Pancreas (tissue), 10 donors: ENCODE results near the gene PLSCR1. TPM values are rescaled to one million over a fixed set of nuclear protein-coding genes. Genes with fewer than 3 reads are reported as not detected.
A peak's percentile ranks its signal among the peaks of the same experiment; 100 is the strongest.
"Not testable (repeated sequence)": the region's sequence is repeated elsewhere in the genome, so short reads cannot be mapped to it uniquely, and the experiment has no call there.

Experiments
- ATAC-seq, 4 donors: fragments of 200-7000 bp; cut with Tn5 transposase; one replicate each; pipeline versions ENCODE4 v1.8.0 to v1.9.1; 2020; ENCODE audit warnings: mild to moderate bottlenecking in 4 of 4, moderate library complexity in 4 of 4
- DNase-seq, 6 donors: peaks; one replicate each; pipeline ENCODE4 v3.0.0-alpha.2; 2020
- FAIRE-seq: peaks from 2 replicates; lab custom pipeline; 2012; peaks lifted over from hg19 to GRCh38; lab: Jason Lieb, UNC
- H3K27ac ChIP-seq, 4 donors: fragments of 200-600 bp; sonication (generic); 1 replicate in 3 of 4; 2 replicates in 1 of 4; pipeline versions ENCODE4 v1.5.0 to v1.8.0; 2020
- H3K27me3 ChIP-seq, 4 donors: fragments of 200-600 bp; one replicate each; pipeline ENCODE4 v1.8.0; 2021
- H3K36me3 ChIP-seq, 3 donors: fragments of 200-600 bp; sonication (generic) in 1 of 3; one replicate each; pipeline versions ENCODE4 v1.5.0 to v1.8.0; 2020 to 2021
- H3K4me1 ChIP-seq, 3 donors: fragments of 200-600 bp; one replicate each; pipeline ENCODE4 v1.8.0; 2021
- H3K4me3 ChIP-seq, 4 donors: fragments of 200-600 bp; sonication (generic) in 2 of 4; one replicate each; pipeline versions ENCODE4 v1.5.0 to v1.8.0; 2020 to 2021
- H3K9me3 ChIP-seq, 4 donors: fragments of 200-600 bp; one replicate each; pipeline ENCODE4 v1.8.0; 2021
- CTCF ChIP-seq, 4 donors: fragments of 200-600 bp; sonication (generic) in 3 of 4; IDR thresholded peaks; one replicate each; pipeline versions ENCODE4 v1.5.0 to v1.8.0; 2021; ENCODE audit warnings: antibody characterized with exemption in 4 of 4
- WGBS, 2 donors: extraction: QIAGEN DNeasy Blood & Tissue Kit; methylation state at CpG; one replicate each; pipeline ENCODE4 v1.1.7; 2013; 5-methylcytosine and 5-hydroxymethylcytosine counted together
- intact Hi-C, 3 donors: fragments of 100-400 bp; cut with DNase I; formaldehyde crosslinking; loops; one replicate each; pipeline versions ENCODE4 v1.11.1 to v1.14.2; 2022
- polyA plus RNA-seq, 2 donors: library from polyadenylated mRNA; stranded (reverse); fragments of 200-250 nt; gene quantifications; one replicate each; pipeline ENCODE4 v1.2.3, GENCODE V29; 2013
- total RNA-seq, 6 donors: library from RNA; stranded (reverse); fragmentation: NEBNext Ultra II Directional in 4 of 6; extraction: Animal tissue kit (Norgen Biotek cat#: 25700) in 4 of 6; gene quantifications; one replicate each; pipeline versions ENCODE4 v1.2.1 to v1.2.4, GENCODE V29; 2021 to 2023
- donor health status: healthy with polysubstance abuse.
- donor health status: DM: no; HTN: no; CAD: no; lungs with moderate emphysema.
- donor health status: DM: no; HTN: no; CAD: no.
- donor health status: control.
- donor health status: control.
- donor health status: Bipolar disorder and iron deficiency.
- donor health status: DM: yes; HTN: yes; CAD: no.
- donor health status: DM: no; HTN: no; CAD: no.
- donor health status: DM: no; HTN: no; CAD: no.
- donor health status: DM: yes; HTN: yes; CAD: no.

PLSCR1 gene
- total and polyA plus RNA-seq, 8 donors, result 23.8 to 117 (median 40.7) TPM

GRCh38 chr3:146523531-146523930, 20.9 kb downstream of the PLSCR1 start:
- 39 to 54% methylated on average over 4 of the region's 4 CpGs for WGBS, 2 donors
- no peaks in the 10 kb centered on the region for H3K9me3 ChIP-seq
- no peaks in the 10 kb centered on the region for H3K27me3 ChIP-seq
- no peak overlapping the region for H3K4me3 ChIP-seq
- DNase-seq (no peak), ATAC-seq (peak in 1 of 4 donors; percentile 38), FAIRE-seq (no peak)
- H3K27ac ChIP-seq, result no peak overlapping the region
- no peak for TF ChIP-seq CTCF (IDR thresholded peaks at IDR 0.05)
- H3K4me1 ChIP-seq, result peaks cover 0 to 5% (median 4%) of the 10 kb centered on the region in 3 donors
- peaks cover 0 to 9% (median 0%) of the 10 kb centered on the region in 3 donors for H3K36me3 ChIP-seq
- intact Hi-C loops, result no loop called here

- ATAC-seq, intact Hi-C loops, H3K4me3 ChIP-seq, H3K27me3 ChIP-seq, H3K36me3 ChIP-seq, H3K27ac ChIP-seq, DNase-seq, H3K9me3 ChIP-seq, FAIRE-seq: not testable (repeated sequence)
- H3K4me1 ChIP-seq, result peaks cover 0 to 16% (median 14%) of the 10 kb centered on the region in 3 donors
- WGBS, 2 donors, result 91 to 95% methylated on average over 17 of the region's 17 CpGs
Measured at GRCh38 chr3:146522174-146523158, 21.9 kb downstream of the PLSCR1 start.

- FAIRE-seq (no peak), DNase-seq (no peak), ATAC-seq (no peak)
- Histone ChIP-seq H3K27me3 (no peaks in the 10 kb centered on the region), H3K4me1 (peaks cover 0 to 20% (median 15%) of the 10 kb centered on the region in 3 donors), H3K27ac (no peak overlapping the region), H3K9me3 (no peaks in the 10 kb centered on the region), H3K4me3 (no peak overlapping the region), H3K36me3 (peaks cover 0 to 5% (median 0%) of the 10 kb centered on the region in 3 donors)
- intact Hi-C loops, result no loop called here
- no peak for TF ChIP-seq CTCF (IDR thresholded peaks at IDR 0.05)
- WGBS, 2 donors, result 91 to 93% methylated on average over 1 of the region's 1 CpG
Measured at GRCh38 chr3:146521394-146521793, 23.0 kb downstream of the PLSCR1 start.

GRCh38 chr3:146519810-146520209, 24.6 kb downstream of the PLSCR1 start:
- Histone ChIP-seq H3K4me3 (no peak overlapping the region), H3K4me1 (peaks cover 0 to 20% (median 15%) of the 10 kb centered on the region in 3 donors), H3K9me3 (no peaks in the 10 kb centered on the region), H3K27ac (no peak overlapping the region), H3K36me3 (peaks cover 0 to 5% (median 0%) of the 10 kb centered on the region in 3 donors), H3K27me3 (no peaks in the 10 kb centered on the region)
- no peak for TF ChIP-seq CTCF (IDR thresholded peaks at IDR 0.05)
- ATAC-seq, result no peak
- intact Hi-C loops, result no loop called here
- no peak for FAIRE-seq
- DNase-seq, result no peak

GRCh38 chr3:146517684-146518435, 26.5 kb downstream of the PLSCR1 start:
- intact Hi-C loops, result no loop called here
- DNase-seq, result peak in 2 of 6 donors; percentile 32 to 34
- no peak overlapping the region for H3K4me3 ChIP-seq
- no peak for TF ChIP-seq CTCF (IDR thresholded peaks at IDR 0.05)
- no peaks in the 10 kb centered on the region for H3K27me3 ChIP-seq
- peak overlapping the region in 2 of 4 donors; percentile 44 to 62 for H3K27ac ChIP-seq
- 41 to 46% methylated on average over 4 of the region's 4 CpGs for WGBS, 2 donors
- no peak for FAIRE-seq
- peak; percentile 89 to 96 (median 94) for ATAC-seq
- H3K4me1 ChIP-seq, result peaks cover under 1 to 29% (median 22%) of the 10 kb centered on the region in 3 donors
- H3K9me3 ChIP-seq, result no peaks in the 10 kb centered on the region
- H3K36me3 ChIP-seq, result peaks cover 0 to 5% (median 0%) of the 10 kb centered on the region in 3 donors
